ENCODE data around the gene HSPB6.
A peak's percentile ranks its signal among the peaks of the same experiment; 100 is the strongest.

The HSPB6 gene

GRCh38 chr19:35791814-35792279, 35.0 kb upstream of the HSPB6 start:
- Histone ChIP-seq H2AFZ (ENCODE audit: low read length) (no peak overlapping the region), H3K79me2 (ENCODE audit: insufficient read depth, low read length) (no peaks in the 10 kb centered on the region), H4K20me1 (ENCODE audit: insufficient read depth, low read length) (no peaks in the 10 kb centered on the region), H3K4me2 (ENCODE audit: low read length) (no peak overlapping the region), H3K9me3 (ENCODE audit: low read length) (no peaks in the 10 kb centered on the region), H3K4me3 (ENCODE audit: low read depth, low read length, poor library complexity, severe bottlenecking) (no peak overlapping the region), H3K4me1 (ENCODE audit: insufficient read depth, low read length, severe bottlenecking) (no peaks in the 10 kb centered on the region), H3K27ac (ENCODE audit: low read depth, low read length, poor library complexity, severe bottlenecking) (no peak overlapping the region), H3K36me3 (ENCODE audit: insufficient read depth, low read length) (peaks cover 4% of the 10 kb centered on the region; the same call in 1 of the 2 replicates), H3K27me3 (ENCODE audit: insufficient read depth, low read length) (no peaks in the 10 kb centered on the region), H3K9ac (ENCODE audit: low read length) (no peak overlapping the region), H3K9me2 (ENCODE audit: low read depth, low read length) (no peaks in the 10 kb centered on the region), H3F3A (ENCODE audit: insufficient read depth, low read length) (no peaks in the 10 kb centered on the region; the same call in 1 of the 2 replicates)
- TF ChIP-seq CTCF (IDR thresholded peaks at IDR 0.05; ENCODE audit: low read length) (no peak), EZH2 (IDR thresholded peaks at IDR 0.05; ENCODE audit: borderline replicate concordance, low read length) (no peak)

- H3K9ac ChIP-seq (ENCODE audit: low read length) = no peak overlapping the region
- H3F3A ChIP-seq (ENCODE audit: insufficient read depth, low read length) = no peaks in the 10 kb centered on the region; the same call in 1 of the 2 replicates
- H3K4me1 ChIP-seq (ENCODE audit: insufficient read depth, low read length, severe bottlenecking) = no peaks in the 10 kb centered on the region
- H3K9me3 ChIP-seq (ENCODE audit: low read length) = no peaks in the 10 kb centered on the region
- H3K27ac ChIP-seq (ENCODE audit: low read depth, low read length, poor library complexity, severe bottlenecking) = no peak overlapping the region
- H3K79me2 ChIP-seq (ENCODE audit: insufficient read depth, low read length) = no peaks in the 10 kb centered on the region
- no peak overlapping the region for H3K4me2 ChIP-seq (ENCODE audit: low read length)
- no peaks in the 10 kb centered on the region for H3K27me3 ChIP-seq (ENCODE audit: insufficient read depth, low read length)
- H4K20me1 ChIP-seq (ENCODE audit: insufficient read depth, low read length) = no peaks in the 10 kb centered on the region
- peaks cover 4% of the 10 kb centered on the region; the same call in 1 of the 2 replicates for H3K36me3 ChIP-seq (ENCODE audit: insufficient read depth, low read length)
- H3K4me3 ChIP-seq (ENCODE audit: low read depth, low read length, poor library complexity, severe bottlenecking) = no peak overlapping the region
- H3K9me2 ChIP-seq (ENCODE audit: low read depth, low read length) = no peaks in the 10 kb centered on the region
- H2AFZ ChIP-seq (ENCODE audit: low read length) = no peak overlapping the region
- TF ChIP-seq EZH2 (IDR thresholded peaks at IDR 0.05; ENCODE audit: borderline replicate concordance, low read length) = no peak
- peak; percentile 52 for TF ChIP-seq CTCF (IDR thresholded peaks at IDR 0.05; ENCODE audit: low read length)
These were observed 34.4 kb upstream of the HSPB6 start for GRCh38 chr19:35790981-35791813.

DNA sequence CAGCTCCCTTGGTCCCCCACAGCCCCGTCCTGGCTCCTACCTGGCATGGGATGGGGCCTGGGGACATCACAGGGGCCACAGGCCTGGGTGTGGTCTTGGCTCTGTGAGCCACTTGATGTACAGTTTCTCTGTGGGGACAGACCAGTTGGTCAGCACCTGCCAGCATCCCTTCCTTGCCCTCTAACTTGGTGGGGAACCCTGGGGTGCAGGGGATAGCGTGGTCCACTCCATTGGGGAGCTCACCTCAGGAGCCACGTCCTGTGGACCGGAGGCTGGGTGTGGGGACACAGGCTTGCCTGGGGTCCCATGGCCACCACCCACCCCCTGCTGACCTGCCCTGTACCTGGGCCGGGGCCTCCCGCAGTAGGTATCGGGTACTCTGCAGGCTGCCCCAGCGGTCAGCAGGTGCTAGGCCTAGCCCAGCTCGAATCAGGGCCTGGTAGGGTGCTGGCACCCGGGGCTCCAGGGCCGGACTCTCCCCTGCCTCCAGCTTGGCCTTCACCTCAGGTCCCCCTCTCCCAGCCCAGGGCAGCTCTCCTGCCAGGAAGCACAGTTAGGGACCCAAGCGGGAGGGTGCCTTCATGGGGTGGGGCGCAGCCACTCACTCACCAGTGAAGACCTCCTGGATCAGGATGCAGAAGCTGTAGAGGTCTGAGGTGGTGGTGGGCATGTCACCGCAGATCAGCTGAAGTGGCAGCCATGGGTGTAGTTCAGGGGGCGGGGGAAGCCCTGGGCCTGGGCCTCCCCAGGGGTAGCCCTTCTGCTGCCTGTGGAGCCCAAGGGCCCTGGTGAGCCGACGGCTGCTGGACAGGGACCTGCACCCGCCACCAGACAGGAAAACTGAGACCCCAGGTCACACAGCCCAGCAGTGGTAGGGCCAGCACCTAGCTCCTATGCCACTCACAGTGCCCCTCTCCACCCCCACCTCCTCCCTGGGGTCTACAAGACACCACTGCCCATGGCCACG, 33.4 kb upstream of the HSPB6 start:
- Histone ChIP-seq H3K9ac (ENCODE audit: low read length) (no peak overlapping the region), H3K4me3 (ENCODE audit: low read depth, low read length, poor library complexity, severe bottlenecking) (no peak overlapping the region), H2AFZ (ENCODE audit: low read length) (no peak overlapping the region), H3K9me3 (ENCODE audit: low read length) (no peaks in the 10 kb centered on the region), H3F3A (ENCODE audit: insufficient read depth, low read length) (no peaks in the 10 kb centered on the region; the same call in 1 of the 2 replicates), H4K20me1 (ENCODE audit: insufficient read depth, low read length) (no peaks in the 10 kb centered on the region), H3K9me2 (ENCODE audit: low read depth, low read length) (no peaks in the 10 kb centered on the region), H3K79me2 (ENCODE audit: insufficient read depth, low read length) (no peaks in the 10 kb centered on the region), H3K4me1 (ENCODE audit: insufficient read depth, low read length, severe bottlenecking) (no peaks in the 10 kb centered on the region), H3K27me3 (ENCODE audit: insufficient read depth, low read length) (no peaks in the 10 kb centered on the region), H3K27ac (ENCODE audit: low read depth, low read length, poor library complexity, severe bottlenecking) (no peak overlapping the region), H3K4me2 (ENCODE audit: low read length) (no peak overlapping the region), H3K36me3 (ENCODE audit: insufficient read depth, low read length) (peaks cover 4% of the 10 kb centered on the region)
- TF ChIP-seq EZH2 (IDR thresholded peaks at IDR 0.05; ENCODE audit: borderline replicate concordance, low read length) = no peak
- no peak for TF ChIP-seq CTCF (IDR thresholded peaks at IDR 0.05; ENCODE audit: low read length)

All from OCI-LY1 (cell line).